ENCODE results near the gene HOXB4.
A peak's percentile ranks its signal among the peaks of the same experiment; 100 is the strongest.

Gene HOXB4

GRCh38 chr17:48603959-48604769 is 26.0 kb upstream of the HOXB4 start:
- Mint-ChIP-seq H3K4me1 (peaks cover 15% of the 10 kb centered on the region), H3K4me3 (peak overlapping the region; percentile 34), H3K36me3 (ENCODE audit: insufficient read depth) (peaks cover 5% of the 10 kb centered on the region), H3K27ac (ENCODE audit: low read depth) (no peak overlapping the region), H3K9me3 (no peaks in the 10 kb centered on the region), H3K27me3 (peaks cover 99% of the 10 kb centered on the region)
- no peak for DNase-seq (ENCODE audit: low spot score in 2 of 2)
- no peak for ATAC-seq (replicated peaks; ENCODE audit: extremely low read depth, poor library complexity, severe bottlenecking)

GRCh38 chr17:48601539-48602425 is 23.6 kb upstream of the HOXB4 start:
- Mint-ChIP-seq H3K4me1 (peaks cover 37% of the 10 kb centered on the region), H3K27me3 (peaks cover 100% of the 10 kb centered on the region), H3K4me3 (no peak overlapping the region), H3K9me3 (no peaks in the 10 kb centered on the region), H3K36me3 (ENCODE audit: insufficient read depth) (peaks cover 8% of the 10 kb centered on the region), H3K27ac (ENCODE audit: low read depth) (no peak overlapping the region)
- DNase-seq (ENCODE audit: low spot score in 2 of 2): no peak
- no peak for ATAC-seq (replicated peaks; ENCODE audit: extremely low read depth, poor library complexity, severe bottlenecking)

GRCh38 chr17:48601207-48601538 is 23.0 kb upstream of the HOXB4 start:
- no peaks in the 10 kb centered on the region for H3K9me3 Mint-ChIP-seq
- peaks cover 43% of the 10 kb centered on the region for H3K4me1 Mint-ChIP-seq
- H3K36me3 Mint-ChIP-seq (ENCODE audit: insufficient read depth): peaks cover 11% of the 10 kb centered on the region
- no peak for DNase-seq (ENCODE audit: low spot score in 2 of 2)
- H3K27me3 Mint-ChIP-seq: peaks cover 100% of the 10 kb centered on the region
- no peak overlapping the region for H3K27ac Mint-ChIP-seq (ENCODE audit: low read depth)
- no peak for ATAC-seq (replicated peaks; ENCODE audit: extremely low read depth, poor library complexity, severe bottlenecking)
- H3K4me3 Mint-ChIP-seq: no peak overlapping the region

GRCh38 chr17:48600244-48601098 is 22.3 kb upstream of the HOXB4 start:
- Mint-ChIP-seq H3K9me3 (no peaks in the 10 kb centered on the region), H3K4me1 (peaks cover 44% of the 10 kb centered on the region), H3K36me3 (ENCODE audit: insufficient read depth) (peaks cover 11% of the 10 kb centered on the region), H3K4me3 (no peak overlapping the region), H3K27ac (ENCODE audit: low read depth) (no peak overlapping the region), H3K27me3 (peaks cover 100% of the 10 kb centered on the region)
- no peak for DNase-seq (ENCODE audit: low spot score in 2 of 2)
- no peak for ATAC-seq (replicated peaks; ENCODE audit: extremely low read depth, poor library complexity, severe bottlenecking)

GRCh38 chr17:48599354-48599753 is 21.2 kb upstream of the HOXB4 start:
- ATAC-seq (replicated peaks; ENCODE audit: extremely low read depth, poor library complexity, severe bottlenecking) (no peak), DNase-seq (ENCODE audit: low spot score in 2 of 2) (no peak)
- peaks cover 11% of the 10 kb centered on the region for H3K36me3 Mint-ChIP-seq (ENCODE audit: insufficient read depth)
- peaks cover 100% of the 10 kb centered on the region for H3K27me3 Mint-ChIP-seq
- peaks cover 41% of the 10 kb centered on the region for H3K4me1 Mint-ChIP-seq
- no peak overlapping the region for H3K27ac Mint-ChIP-seq (ENCODE audit: low read depth)
- H3K9me3 Mint-ChIP-seq: no peaks in the 10 kb centered on the region
- H3K4me3 Mint-ChIP-seq: no peak overlapping the region

GRCh38 chr17:48598736-48599135 is 20.6 kb upstream of the HOXB4 start:
- Mint-ChIP-seq H3K27me3 (peaks cover 100% of the 10 kb centered on the region), H3K9me3 (no peaks in the 10 kb centered on the region), H3K4me3 (peak overlapping the region; percentile 82), H3K36me3 (ENCODE audit: insufficient read depth) (peaks cover 15% of the 10 kb centered on the region), H3K27ac (ENCODE audit: low read depth) (no peak overlapping the region), H3K4me1 (peaks cover 45% of the 10 kb centered on the region)
- no peak for ATAC-seq (replicated peaks; ENCODE audit: extremely low read depth, poor library complexity, severe bottlenecking)
- no peak for DNase-seq (ENCODE audit: low spot score in 2 of 2)

GRCh38 chr17:48597778-48598631 is 19.9 kb upstream of the HOXB4 start:
- Mint-ChIP-seq H3K4me1 (peaks cover 52% of the 10 kb centered on the region), H3K27me3 (peaks cover 100% of the 10 kb centered on the region), H3K4me3 (peak overlapping the region; percentile 82), H3K9me3 (no peaks in the 10 kb centered on the region), H3K36me3 (ENCODE audit: insufficient read depth) (peaks cover 20% of the 10 kb centered on the region), H3K27ac (ENCODE audit: low read depth) (no peak overlapping the region)
- ATAC-seq (replicated peaks; ENCODE audit: extremely low read depth, poor library complexity, severe bottlenecking) (peak; percentile 37), DNase-seq (ENCODE audit: low spot score in 2 of 2) (no peak)

GRCh38 chr17:48597528-48597777 is 19.3 kb upstream of the HOXB4 start:
- H3K4me1 Mint-ChIP-seq: peaks cover 55% of the 10 kb centered on the region
- no peak for DNase-seq (ENCODE audit: low spot score in 2 of 2)
- H3K4me3 Mint-ChIP-seq: peak overlapping the region; percentile 82
- H3K36me3 Mint-ChIP-seq (ENCODE audit: insufficient read depth): peaks cover 20% of the 10 kb centered on the region
- H3K27me3 Mint-ChIP-seq: peaks cover 100% of the 10 kb centered on the region
- H3K27ac Mint-ChIP-seq (ENCODE audit: low read depth): no peak overlapping the region
- no peak for ATAC-seq (replicated peaks; ENCODE audit: extremely low read depth, poor library complexity, severe bottlenecking)
- H3K9me3 Mint-ChIP-seq: no peaks in the 10 kb centered on the region

GRCh38 chr17:48596735-48597527 is 18.8 kb upstream of the HOXB4 start:
- peaks cover 19% of the 10 kb centered on the region for H3K36me3 Mint-ChIP-seq (ENCODE audit: insufficient read depth)
- peaks cover 100% of the 10 kb centered on the region for H3K27me3 Mint-ChIP-seq
- peak overlapping the region; percentile 82 for H3K4me3 Mint-ChIP-seq
- H3K27ac Mint-ChIP-seq (ENCODE audit: low read depth): peak overlapping the region; percentile 6
- no peak for ATAC-seq (replicated peaks; ENCODE audit: extremely low read depth, poor library complexity, severe bottlenecking)
- DNase-seq (ENCODE audit: low spot score in 2 of 2): no peak
- H3K9me3 Mint-ChIP-seq: no peaks in the 10 kb centered on the region
- peaks cover 51% of the 10 kb centered on the region for H3K4me1 Mint-ChIP-seq

GRCh38 chr17:48596000-48596734 is 18.0 kb upstream of the HOXB4 start:
- no peak for DNase-seq (ENCODE audit: low spot score in 2 of 2)
- no peak for ATAC-seq (replicated peaks; ENCODE audit: extremely low read depth, poor library complexity, severe bottlenecking)

More at GRCh38 chr17:48596000-48596734, 18.0 kb upstream of the HOXB4 start:
- peak overlapping the region; percentile 82 for H3K4me3 Mint-ChIP-seq
- H3K27ac Mint-ChIP-seq (ENCODE audit: low read depth): peak overlapping the region; percentile 6
- peaks cover 100% of the 10 kb centered on the region for H3K27me3 Mint-ChIP-seq
- peaks cover 19% of the 10 kb centered on the region for H3K36me3 Mint-ChIP-seq (ENCODE audit: insufficient read depth)
- peaks cover 47% of the 10 kb centered on the region for H3K4me1 Mint-ChIP-seq
- no peaks in the 10 kb centered on the region for H3K9me3 Mint-ChIP-seq

Data from central memory CD8-positive, alpha-beta T cell (primary cell).